ENCODE data around the gene WFS1.

WFS1 gene

GRCh38 chr4:6325788-6326290, 56.2 kb downstream of the WFS1 start:
- no peak for DNase-seq (ENCODE audit: low read depth)

- DNase-seq (ENCODE audit: low read depth) = no peak
Observed at GRCh38 chr4:6326312-6327060, 56.8 kb downstream of the WFS1 start.

DNA sequence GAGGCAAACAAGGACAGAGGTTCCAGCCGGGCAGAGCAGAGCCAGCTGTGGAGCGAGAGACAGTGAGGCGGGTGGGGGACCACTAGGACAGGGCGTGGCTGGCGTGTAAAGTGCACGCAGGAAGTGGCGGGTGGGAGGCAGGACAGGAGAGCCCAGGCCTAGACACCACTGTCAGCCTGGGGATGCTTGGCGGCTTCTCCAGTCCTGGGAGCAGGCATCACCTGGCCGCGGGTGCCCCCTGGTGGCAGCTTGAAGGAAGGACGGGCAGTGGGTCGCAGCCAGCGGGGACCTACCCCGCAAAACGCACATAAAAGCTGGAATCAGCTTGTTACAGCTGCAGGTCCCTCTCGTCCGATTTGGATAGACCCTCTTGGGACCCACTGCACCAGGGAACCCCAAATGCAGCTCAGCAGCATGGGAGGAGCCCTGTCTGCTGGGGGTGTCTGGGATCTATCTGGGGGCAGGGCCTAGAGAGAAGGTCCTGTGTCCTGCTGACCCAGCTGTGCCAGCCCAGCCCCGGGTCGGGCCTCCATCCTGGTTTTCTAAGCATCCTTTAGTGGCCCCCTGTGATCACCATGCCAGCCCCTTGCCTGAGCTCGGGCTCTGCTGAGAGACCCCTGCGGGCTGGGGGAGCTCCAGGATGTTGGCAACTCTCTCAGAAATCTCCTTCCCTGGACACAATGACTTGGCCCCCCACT, 57.7 kb downstream of the WFS1 start:
- peak; percentile 71 for DNase-seq (ENCODE audit: low read depth)

GRCh38 chr4:6328526-6328925, 58.9 kb downstream of the WFS1 start:
- no peak for DNase-seq (ENCODE audit: low read depth)

DNA sequence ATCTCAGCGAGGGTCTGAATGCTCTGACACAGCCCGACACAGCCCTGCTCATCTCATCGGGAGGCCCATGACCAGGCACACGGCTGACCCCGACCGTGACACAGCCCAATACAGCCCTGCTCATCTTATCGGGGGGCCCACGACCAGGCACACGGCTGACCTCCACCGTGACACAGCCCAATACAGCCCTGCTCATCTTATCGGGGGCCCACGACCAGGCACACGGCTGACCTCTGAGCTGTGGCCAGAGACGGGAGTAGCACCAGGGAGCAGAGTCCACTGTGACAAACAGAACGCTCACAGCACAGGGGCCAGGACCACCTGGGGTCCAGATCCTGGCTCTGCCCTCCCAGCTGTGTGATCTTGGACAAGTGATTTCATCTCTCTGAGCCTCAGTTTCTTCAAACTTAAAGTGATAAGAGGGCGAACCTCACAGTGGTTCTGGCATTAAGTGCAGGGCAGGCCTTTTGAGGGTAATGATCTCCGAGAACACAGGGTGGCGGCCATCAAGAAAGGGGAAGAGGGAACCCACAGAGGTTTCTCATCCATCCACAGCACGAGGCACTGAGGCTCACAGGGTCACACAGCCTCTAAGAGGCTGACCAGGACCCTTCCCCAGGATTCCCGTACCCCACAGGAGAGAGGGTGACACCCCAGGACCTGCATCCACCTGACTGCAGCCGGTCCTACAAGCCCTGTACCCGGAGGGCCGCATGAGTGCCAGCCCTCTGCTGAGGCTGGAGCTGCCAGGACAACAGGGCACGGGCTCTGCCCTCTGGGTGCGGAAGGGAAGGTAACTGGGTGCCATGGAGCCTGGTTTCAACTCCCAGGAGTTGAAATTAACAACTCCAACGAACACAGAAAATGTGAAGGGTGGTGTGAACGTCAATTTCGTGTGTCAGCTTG, 60.1 kb downstream of the WFS1 start:
- no peak for DNase-seq (ENCODE audit: low read depth)

DNA sequence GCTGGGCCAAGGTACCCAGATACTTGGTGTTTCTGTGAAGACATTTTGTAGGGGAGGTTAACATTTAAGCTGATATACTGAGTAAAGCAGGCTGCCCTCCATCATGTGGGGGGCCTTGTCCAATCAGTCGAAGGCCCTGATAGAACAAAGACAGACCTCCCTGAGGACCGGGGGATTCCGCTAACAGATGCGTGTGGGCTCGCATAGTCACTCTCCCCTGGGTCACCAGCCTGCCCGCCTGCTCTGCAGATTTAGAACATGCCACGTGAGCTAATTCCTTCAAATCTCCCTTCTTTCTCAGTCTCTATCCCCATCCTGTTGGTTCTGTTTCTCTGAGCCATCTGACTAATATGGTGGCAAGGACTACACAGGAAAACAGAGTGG, 60.7 kb downstream of the WFS1 start:
- no peak for DNase-seq (ENCODE audit: low read depth)

DNA sequence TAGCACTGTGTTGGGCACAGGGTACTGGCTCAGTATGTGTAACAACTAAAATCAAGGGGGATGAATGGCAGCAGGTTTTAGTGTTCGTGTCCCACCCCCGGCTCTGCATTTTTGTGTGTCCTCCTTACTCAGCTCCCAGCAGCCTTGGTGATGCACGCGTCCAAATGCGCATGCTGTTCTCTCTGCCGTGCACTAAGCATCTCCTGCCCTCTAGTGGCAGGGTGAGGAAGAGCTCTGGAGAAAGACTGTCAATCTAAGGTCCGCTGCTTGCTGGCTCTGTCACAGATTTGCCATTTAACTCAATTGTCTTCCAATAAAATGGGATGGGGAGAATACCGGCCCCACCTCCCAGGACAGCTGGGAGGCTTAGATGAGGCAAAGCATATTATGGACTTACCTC, 61.4 kb downstream of the WFS1 start:
- DNase-seq (ENCODE audit: low read depth) = no peak

DNA sequence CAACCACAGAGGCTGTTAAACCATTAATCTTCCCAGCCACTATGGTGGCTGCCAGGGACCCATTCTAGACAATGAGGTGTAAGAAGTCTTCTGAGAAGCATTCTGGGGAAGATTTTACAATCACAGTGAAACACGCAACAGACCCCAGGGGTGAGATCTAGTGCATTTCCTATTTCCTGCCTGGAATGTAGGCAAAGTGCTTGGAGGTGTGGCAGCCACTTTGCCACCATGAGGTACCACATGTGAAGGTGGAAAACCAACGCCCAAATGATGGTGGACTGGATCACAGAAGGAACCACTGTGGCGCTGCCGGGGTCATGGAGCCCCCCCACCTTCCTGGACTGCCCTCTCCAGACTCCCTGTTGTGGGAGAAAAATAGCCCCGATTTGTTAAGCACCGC, 61.8 kb downstream of the WFS1 start:
- no peak for DNase-seq (ENCODE audit: low read depth)

DNA sequence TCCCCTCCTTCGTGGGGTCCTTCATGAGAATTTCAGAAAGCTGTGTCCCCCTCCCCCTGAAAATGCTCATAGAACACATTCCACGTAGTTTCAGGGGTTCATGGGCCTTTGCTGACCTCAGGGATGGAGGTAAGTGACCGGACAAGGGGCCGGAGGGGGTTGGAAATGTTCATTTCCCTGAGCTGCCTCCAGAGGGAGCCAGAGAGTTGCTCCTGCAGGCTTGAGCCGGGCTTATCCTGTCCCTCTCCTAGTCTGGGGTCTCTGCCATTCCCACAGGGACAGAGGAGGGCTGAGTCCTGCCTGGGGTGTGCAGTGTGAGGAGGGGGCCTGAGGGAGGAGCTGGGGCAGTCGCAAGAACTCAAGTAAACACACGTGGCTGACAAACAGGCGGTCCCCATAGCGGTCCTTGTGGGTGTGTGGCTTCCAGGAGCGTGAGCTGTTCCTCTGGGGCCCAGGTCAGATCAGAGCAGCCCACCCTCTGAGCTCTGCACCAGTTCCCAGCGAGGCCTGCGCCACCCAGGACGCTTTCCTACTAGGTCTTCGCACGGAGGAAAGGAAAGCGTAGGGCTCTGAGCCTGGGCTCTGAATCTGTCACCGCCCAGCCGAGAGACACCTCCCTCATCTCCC, 62.5 kb downstream of the WFS1 start:
- DNase-seq (ENCODE audit: low read depth) = no peak

DNA sequence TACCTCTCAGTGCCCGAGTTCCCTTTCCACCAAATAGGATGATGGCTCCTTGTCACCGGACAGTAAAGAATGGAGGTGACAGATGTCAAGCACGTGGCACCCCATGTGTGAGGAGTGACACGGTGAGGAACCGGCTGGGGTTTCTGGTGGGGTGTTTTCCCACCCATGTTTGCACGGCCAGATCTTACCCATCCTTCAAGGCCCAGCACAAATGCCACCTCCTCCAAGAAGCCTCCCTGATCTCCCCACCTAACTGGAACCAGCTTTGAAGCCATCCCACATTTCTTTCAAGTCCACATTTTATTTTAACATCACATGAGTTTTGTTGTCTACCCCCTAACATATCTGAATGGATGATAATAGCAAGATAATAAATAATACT, 63.0 kb downstream of the WFS1 start:
- DNase-seq (ENCODE audit: low read depth) = no peak

GRCh38 chr4:6333301-6334202, 63.9 kb downstream of the WFS1 start:
- DNase-seq (ENCODE audit: low read depth) = no peak

- no peak for DNase-seq (ENCODE audit: low read depth)
Observed at GRCh38 chr4:6334203-6334887, 64.7 kb downstream of the WFS1 start.

DNA sequence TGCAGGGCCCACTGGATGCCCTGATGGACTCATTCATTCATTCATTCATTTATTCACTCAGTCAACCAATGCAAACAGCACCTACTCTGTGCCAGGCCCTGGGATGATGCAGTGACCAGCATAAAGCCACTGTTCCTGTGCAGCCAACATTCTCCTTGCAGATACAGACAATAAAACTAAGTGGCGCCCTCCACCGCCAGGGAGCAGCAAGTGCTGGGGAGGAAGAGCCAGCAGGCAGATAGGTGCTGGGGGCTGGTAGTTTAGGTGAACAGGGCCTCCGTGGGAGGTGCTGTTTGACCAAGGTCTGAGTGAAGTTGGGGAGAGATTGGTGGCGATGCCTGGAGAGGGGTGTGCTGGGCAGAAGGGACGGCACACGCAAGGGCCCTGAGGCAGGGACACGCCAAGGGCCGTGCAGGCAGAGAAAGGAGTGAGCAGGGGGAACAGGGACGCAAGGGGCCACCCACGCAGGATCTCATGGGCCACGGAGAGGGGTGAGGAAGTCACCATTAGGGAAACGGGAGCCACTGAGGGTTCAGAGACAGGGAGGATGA, 65.5 kb downstream of the WFS1 start:
- DNase-seq (ENCODE audit: low read depth) = no peak

- no peak for DNase-seq (ENCODE audit: low read depth)
Observed at GRCh38 chr4:6336166-6336565, 66.5 kb downstream of the WFS1 start.

GRCh38 chr4:6337331-6337935, 67.8 kb downstream of the WFS1 start:
- DNase-seq (ENCODE audit: low read depth) = no peak

DNA sequence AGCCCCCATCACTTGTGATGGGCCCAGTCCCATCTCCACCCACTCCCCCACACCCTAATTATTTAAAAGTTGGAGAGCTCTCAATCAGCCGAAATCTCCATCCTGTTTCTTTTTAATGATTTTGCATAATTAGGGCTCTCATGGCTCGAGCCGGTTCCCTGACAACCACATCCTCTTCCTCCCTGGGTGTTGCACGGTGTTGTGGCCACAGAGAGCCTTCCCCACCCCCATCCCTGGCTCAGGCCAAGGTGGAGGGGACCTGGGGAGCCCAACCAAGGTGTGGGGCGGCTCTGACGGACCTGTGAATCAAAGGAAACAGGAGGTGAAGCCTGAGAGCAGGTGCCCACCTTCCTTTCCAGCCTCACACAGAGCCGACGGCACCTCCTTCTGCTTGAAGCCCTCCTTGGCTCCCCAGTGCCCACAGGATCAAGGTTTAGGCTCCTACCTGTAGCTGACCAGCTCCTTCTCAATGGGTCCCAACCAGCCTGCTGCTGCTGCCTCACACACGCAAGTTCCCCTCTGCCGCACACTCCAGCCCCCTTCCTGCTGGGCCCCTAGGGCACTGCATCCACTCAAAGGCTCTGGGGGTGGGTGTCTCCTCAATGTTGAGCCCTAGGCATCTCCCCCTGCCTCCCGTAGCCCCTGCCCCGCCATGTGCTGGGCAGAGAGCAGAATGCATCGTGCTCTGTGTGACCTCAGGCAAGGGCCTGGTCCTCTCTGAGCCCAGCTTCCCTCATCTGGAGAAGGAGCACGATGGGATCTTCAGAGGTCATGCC, 68.7 kb downstream of the WFS1 start:
- DNase-seq (ENCODE audit: low read depth) = no peak

- no peak for DNase-seq (ENCODE audit: low read depth)
Observed at GRCh38 chr4:6338951-6339817, 69.5 kb downstream of the WFS1 start.
